HG02571 (cell line): ENCODE measurements around the gene NR6A1.
"Not testable (repeated sequence)": the region's sequence is repeated elsewhere in the genome, so short reads cannot be mapped to it uniquely, and the experiment has no call there.

Experiments
- ATAC-seq: cut with Tn5 transposase; IDR thresholded peaks from one replicate; pipeline ENCODE4 v1.9.1; 2021; ENCODE audit warnings: mild to moderate bottlenecking, moderate library complexity; ENCODE audit not compliant: unreplicated experiment

Gene NR6A1

DNA sequence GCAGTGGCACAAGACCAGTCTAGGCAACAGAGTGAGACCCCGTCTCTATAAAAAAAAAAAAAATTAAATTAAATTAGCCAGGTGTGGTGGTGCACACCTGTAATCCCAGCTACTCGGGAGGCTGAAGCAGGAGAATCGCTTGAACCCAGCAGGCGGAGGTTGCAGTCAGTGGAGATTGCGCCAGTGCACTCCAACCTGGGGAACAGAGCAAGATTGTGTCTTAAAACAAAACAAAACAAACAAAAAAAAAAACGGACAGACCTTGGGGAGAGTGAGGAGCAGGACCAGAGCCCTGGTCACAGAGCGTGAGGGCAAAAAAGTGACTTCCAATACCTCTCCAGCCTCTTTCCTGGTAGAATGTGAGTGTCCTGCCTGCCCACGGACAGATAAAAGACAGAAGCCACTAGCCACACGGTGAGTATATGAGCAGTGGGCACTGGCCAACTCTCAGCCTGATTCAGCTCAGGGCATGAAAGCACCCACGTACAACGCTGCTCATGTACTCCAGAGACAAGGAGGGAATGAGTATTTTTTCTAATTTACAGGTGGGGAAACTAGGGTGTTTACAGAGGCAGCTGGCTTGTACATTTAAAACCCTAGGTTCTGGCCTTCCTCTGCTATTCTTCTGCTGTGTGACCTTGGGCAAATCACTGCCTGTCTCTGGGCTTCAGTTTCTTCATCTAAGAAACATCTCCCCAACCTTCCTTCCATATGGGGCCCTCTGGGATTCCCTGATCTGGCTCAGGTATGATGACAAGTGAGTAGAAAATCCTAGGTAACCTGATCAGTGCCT is 7.7 kb upstream of the NR6A1 start:
- ATAC-seq, result no peak

DNA sequence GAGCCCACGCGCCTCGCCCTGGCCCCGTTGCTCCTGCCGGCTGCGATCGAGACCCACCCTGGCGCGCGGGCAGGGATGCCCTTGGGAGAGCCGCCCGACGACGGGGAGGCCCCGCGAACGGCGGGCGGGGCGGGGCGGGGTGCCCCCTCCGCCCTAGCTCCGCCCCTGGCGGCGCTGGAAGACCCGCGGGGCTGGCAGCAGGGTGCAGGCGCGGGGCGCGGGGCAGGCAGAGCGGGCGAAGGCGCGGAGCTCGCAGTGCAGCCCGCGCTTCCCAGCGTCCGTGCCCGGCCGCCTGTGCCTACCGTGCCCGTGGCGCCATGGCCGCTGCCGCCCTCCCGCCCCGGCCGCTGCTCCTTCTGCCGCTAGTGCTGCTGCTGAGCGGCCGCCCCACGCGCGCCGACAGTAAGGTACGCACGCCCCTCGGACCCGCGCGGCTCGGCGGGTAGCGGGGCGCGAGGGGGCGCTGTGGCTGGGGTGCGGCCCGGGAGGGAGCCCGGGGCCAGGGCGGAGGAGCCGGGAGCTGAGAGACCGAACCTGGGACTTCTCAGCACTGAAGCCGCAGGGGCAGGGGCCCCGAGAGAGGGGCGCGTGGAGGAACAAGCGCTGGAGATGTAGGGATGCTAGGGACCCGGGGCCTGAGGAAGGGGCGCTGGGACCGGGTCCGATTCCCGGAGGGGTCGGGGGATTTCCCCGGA is 6.0 kb upstream of the NR6A1 start, which contains the start of gene OLFML2A:
OLFML2A (plus strand) TSS at position 180 of the 695 bp plus-strand sequence; CDS start at position 318, 138 bp downstream.
- no peak for ATAC-seq

DNA sequence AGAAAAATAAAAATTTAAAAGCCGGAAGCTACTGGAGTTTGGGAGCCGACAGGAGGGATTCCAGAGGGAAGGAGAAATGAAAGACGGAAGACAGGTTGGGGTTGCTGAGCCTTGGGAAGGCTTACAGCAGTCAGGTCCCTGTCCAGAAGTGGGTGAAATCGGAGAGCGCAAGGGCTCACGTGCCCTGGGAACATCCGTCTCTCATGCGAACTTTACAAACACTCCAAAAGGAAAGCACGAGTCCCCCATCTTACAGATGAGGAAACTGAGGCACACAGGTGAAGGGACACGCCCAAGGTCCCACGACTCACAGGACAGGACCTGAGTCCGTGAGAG is 5.5 kb upstream of the NR6A1 start:
- no peak for ATAC-seq

DNA sequence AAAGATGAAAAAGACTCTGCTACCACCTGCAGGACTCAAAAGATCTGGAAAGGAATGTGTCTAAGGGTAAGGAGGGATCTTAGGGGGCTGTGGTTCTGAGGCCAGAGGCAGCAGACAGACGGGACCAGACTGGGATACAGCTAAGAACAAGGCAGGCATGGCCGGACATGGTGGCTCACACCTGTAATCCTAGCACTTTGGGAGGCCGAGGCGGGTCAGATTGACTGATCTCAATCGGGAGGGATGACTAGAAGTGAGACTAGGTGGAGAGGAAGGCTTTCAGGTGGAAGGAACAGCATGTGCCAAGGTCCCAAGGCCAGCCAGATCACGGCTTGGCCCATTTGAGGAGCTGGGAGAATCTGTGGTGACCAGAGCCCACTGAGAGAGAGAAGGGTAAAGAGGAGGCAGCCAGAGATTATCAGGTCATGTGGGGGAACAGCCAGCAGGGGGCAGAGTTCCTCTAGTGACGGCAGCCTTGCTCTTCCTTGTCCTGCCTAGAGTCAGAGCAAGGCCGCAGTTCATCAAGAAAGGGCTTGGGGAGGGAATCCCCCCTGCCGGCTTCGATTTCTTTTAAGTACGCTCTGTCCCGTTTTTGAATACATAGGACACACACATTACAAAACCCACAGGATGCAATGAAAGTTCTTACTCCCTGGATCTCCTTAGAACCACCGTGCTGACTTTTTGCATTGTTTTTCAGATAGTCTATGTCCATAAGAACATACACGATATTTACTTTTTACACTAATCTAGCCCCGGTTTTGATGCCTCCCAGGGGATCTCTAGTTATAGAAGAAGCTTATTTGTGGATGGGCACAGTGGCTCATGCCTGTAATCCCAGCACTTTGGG is 3.2 kb upstream of the NR6A1 start:
- no peak for ATAC-seq

DNA sequence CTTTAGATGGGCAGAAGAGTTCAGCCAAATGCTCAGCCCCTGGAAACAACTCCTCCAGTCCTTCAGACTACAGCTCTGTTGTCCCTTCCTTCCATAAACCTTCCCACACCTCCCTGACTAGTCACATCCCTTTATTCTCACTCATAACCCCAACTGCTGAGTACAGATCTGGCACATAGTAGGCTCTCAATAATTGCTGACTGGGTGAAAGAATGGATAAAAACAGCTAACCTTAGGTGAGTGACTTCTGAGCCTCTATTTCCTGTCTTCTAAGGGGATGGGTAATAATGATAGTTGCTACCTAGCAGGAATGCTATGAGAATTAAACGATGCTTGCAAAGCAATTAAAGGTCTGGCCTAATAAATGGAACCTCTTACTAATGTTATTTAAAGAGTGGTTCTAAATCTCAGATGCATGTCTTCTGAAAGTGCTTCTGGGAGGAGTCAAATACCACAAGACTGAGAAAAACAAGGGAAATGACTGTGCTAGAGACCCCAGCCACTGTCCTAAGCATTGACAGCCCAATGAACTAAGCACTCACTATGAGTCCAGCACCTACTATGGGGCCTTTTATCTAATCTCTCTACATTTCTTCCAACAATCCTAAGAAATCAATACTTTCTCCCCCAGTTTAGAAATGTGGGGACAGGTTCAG is 2.5 kb upstream of the NR6A1 start:
- ATAC-seq, result no peak

DNA sequence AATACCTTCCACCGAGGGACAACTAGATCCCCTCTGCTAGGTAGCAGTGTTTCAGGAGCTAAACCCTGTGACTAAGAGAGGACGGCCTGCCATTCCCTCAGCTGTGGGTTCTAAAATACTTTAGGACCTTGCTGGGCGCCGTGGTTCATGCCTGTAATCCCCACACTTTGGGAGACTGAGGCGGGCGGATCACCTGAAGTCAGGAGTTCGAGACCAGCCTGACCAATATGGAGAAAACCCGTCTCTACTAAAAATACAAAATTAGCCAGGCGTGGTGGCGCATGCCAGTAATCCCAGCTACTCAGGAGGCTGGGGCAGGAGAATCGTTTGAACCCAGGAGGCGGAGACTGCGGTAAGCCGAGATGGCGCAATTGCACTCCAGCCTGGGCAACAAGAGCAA is 1.8 kb upstream of the NR6A1 start:
- ATAC-seq, result not testable (repeated sequence)

DNA sequence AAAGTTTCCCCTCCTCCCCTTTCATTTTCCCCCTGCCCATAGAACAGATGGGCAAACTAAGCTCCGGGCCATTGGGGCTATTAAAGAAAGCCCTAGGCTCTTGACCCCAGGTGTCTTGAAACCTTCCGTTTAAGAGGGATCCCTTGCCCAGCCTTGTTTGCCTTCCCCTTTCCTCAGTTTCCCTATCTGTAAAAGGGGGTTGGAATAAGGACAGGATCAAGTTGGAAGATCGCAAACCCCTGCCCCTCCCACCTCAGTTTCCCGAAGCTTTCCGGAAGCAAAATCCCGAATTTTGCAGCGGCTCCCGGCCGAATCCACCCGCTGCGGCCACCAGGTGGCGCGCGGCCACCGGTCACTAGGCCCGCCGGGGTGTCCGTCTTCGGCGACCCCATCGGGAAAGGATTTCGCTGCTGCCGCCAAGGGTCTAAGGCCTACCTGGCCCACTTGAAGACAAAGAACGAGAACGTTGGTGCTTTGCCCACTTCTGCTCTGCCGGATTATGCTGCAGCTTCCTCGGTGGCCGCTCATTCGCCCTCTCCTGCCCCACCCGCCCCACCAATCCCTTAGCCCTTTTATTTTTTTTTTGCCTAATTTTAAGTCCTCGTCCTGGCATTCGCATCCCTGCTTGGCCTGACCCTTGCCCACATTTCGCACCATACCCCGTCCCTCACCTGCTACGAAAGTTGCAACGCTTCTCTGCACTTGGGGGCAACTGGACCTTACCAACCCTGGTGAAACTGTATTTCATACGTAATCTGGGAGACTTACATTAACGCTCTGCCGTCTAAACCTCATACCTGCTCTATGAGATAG is 962 bp upstream of the NR6A1 start:
- no peak for ATAC-seq

DNA sequence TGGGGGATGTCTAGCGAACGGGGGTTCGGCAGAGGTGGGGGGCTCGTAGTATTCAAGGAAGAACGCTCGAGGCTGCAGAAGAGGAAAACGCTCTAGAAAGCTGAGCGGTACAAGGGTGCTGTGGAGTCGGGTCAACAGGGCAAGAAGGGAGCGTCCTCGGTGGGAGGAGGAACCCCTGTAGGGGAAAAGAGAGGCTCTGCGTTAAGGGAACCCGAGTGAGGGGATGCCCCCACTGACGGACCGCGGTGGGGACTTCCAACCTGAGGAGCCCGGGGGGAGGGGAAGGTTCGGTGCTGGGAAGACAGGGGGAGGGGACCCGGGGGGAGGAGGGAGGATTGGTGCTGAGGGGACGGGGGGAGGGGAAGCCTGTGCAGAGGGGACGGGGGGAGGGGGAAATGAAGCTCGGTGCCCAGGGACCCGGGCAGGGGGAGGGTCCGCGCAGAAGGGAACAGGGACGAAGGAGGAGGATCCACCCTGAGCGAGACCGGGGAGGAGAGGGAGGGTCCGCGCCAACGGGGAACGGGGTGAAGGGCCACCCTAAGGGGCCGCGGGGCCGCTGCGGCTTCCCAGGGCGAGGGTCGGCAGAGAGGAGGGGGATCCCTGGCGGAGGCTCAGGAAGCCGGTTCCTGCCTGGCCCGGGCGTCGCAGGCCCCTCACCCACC is 621 bp downstream of the NR6A1 start:
- no peak for ATAC-seq

DNA sequence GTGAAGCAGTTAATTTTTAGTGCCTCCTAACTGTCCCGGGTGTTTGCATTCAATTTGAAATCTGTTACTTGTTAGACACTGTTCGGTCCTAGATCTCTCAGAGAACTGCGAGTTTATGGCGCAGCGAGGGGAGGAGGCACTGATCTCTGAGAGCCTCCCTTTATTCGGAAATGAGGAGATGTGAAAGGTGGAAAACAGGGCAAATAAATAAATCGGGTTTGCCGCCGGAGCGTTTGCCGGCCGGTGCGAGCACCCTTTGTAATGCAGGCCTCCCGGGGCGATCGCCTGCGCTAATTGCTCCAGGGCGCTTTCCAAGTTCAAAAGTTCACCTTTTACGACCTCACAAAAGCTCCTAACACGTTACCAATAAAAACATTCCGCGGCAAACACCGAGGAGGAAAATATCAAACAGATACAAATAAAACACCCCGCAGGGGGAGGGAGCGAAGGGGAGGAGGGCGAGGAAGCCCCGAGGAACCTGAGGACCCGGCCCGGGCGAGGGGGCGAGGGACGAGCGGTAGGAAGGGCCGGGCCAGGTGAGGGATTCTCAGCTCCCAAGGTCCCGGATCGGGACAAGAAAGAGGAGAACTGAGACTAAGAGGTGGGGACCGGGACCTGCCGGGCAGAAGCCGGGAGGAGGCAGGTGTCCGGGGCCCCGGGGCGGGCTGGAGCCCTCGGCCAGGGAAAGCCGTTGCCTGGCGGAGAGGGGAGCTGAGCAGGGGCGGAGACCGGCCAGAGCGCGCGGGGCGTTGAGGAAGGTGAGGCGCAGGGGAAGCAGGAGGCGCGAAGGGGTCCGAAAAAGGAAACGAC is 1.4 kb downstream of the NR6A1 start:
- ATAC-seq, result no peak

DNA sequence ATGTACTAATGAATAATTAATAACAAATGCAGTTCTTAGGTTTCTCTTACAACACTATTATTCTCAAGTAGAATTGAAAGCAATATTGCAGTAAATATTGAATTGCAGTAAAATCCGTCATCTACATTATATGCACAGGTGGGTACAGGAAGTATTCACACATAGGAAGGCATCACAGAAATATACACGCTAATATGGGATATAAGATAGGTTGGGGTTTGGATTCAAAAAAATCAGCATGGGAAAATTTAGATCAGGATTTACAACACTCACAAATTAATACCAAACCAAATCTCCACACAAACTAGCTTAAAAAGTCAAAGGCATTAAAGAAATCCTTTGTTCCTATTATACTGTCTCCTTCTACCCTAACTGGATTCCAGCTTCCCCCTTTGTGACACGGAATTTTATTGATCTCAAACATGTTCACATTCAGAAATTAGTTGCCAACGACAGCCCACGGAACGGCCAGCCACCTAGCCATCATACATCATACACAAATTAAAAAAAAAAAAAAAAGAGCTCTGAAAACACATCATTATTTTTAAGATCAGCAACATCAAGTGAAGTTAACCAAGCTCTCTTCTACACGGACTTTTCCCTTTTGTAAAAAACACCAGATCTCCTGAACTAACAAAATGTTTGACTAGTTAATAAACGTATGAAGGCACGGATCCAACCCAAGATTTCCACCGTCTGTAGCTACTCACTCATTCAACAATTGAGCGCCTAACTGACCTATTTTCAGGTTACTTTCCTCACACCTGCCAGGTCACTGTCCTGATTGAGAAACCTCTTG is 2.2 kb downstream of the NR6A1 start:
- ATAC-seq, result no peak

DNA sequence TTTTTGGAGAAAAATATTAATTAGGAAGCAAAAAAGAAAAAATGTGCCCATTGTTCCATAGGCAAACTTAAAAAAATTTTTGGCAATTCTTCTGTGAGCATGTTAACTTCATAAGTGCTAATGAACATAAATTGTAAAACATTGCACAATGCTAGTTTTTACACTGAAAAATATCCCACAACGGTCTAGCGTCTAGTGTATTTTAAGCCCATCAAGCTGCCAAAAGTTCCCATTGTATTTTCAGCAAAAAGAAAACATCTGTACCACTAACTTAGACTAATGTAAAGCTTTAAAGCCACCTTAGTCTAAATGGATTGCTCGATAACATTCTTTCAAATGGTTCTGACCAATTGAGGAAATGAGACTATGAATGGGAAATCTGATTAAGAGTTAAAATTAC is 2.8 kb downstream of the NR6A1 start:
- ATAC-seq, result no peak

DNA sequence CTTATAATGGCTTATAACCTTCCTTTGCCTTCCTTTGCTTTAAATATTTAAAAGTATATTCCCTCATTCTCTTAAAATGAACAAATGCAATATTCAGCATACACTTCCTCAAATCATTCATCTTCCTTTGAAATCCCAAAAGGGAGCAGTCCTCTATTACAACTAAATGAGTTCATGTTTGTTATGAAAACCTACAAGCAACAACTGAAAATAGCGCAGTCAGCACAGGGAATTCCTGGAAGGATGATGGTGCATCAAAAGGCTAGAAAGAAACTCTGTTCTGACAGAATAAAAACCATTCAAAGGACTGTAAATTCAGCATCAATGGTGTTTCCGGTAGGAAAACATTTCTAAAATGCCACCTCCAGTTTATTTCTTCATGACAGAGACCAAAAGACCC is 3.3 kb downstream of the NR6A1 start:
- ATAC-seq, result no peak

DNA sequence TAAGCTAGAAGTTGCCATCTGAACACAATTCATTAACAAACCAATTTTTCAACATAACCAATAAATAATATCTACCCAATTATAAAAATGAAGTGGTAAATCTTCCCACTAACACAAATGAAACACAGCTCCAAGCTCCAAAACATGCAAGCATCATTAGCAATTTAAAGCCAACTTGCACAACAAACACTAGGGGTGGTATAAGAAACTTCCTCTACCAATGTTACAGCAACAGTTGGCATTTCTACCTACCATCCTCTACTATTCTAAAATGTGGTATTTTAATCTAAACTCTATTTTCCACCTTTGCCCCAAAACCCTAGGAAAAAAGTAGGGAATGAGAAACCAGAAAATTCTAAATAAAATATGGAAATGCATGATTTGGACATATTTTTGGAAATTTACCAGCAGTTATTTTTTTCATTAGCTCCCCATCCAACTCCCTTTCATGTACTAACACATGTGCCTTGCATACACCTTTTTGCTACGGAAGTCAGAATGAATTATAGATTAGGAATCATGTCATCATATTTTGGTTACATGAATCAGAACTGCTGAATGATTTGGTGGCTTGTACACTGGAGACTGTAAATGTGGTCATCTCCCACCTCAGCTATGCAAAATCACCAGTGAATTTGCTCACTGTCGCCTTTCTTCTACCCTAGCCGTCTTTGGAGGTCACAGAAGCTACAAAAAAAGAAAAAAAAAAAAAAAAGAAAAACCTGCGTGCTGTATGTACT is 4.1 kb downstream of the NR6A1 start:
- no peak for ATAC-seq

DNA sequence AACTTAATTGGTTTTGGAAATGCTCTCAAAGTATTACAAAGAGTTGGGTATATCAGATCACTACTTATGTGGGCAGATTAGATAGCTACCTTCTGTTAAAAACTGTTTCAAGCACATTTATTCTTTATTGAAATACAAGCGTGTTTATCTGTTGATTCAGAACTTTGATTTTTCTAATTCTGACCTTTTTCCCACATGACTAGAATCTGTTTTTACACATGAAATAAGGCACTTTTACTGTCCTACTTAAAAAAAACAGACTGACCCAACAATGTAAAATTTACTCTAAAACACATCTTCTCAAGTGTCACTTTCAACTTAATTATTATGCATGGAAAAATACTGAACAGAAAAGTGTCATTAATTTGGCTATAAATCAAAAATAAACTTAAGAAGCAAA is 4.8 kb downstream of the NR6A1 start:
- no peak for ATAC-seq

DNA sequence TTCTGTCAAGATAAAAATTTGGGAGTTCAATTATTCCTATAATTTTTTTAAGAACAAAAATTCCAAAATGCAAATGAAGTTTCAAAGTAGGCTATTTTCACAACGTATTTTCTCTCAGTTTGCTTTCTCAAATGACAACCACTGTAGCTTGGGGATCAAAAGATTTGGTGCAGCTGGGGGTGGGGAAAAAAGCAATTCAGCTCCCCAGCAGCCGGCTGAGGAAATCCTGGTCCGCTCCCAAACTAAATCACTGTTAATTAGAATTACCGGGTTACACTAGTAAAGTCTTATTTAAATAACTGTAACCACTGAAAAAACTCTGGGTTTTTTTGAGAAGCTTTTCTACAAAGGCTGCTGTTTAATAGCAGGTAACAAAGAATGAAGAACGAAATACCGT is 5.7 kb downstream of the NR6A1 start:
- ATAC-seq, result no peak

DNA sequence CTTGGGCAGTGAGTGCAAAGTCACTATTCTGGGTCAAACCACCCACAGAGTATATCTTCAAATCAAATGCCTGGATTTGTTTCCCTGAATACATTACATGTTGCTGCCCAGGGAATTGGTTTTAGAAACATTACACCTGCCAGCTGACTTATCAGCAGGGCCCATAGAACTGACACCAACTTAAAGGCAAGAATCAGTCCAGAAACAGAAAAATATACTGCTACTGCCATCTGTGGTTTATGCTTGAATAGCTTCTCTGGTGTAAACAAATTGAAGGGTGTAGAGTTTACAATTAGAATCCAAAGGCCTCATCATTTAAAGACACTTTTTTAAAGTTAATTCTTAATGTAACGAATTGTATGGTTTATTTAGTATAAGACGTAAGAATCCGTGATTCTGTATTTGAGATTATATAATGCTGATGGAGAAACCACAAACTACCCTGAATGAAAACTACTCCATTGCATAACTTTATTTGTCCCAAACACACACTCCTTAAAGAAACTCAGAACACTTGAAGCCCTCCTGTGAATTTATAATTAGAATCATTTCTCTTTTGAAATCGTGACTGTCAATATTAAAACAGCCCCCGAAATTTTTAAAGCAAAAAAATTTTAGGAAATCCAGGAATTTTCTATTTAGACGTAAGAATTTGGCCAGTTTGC is 6.2 kb downstream of the NR6A1 start:
- no peak for ATAC-seq

DNA sequence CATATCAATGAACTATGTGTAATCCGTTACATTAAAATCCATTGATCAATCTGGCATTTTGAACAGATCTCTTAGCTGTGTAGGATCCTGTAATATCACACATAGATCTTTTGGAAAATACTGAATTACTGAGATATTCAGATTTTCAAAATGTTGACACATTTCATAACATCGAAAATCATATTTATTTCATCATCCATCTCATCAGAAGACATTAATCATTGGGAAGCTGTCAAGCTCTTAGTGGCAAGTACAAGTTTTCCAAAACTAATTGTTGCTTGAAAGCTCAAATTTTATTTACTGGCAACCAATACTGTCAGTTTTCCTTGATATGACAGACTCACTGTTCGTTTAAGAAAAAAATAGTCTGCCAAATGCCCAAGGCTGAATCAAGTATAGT is 8.5 kb downstream of the NR6A1 start:
- no peak for ATAC-seq
